ENCODE results near the gene BAMBI.
A peak's percentile ranks its signal among the peaks of the same experiment; 100 is the strongest.

The BAMBI gene

DNA sequence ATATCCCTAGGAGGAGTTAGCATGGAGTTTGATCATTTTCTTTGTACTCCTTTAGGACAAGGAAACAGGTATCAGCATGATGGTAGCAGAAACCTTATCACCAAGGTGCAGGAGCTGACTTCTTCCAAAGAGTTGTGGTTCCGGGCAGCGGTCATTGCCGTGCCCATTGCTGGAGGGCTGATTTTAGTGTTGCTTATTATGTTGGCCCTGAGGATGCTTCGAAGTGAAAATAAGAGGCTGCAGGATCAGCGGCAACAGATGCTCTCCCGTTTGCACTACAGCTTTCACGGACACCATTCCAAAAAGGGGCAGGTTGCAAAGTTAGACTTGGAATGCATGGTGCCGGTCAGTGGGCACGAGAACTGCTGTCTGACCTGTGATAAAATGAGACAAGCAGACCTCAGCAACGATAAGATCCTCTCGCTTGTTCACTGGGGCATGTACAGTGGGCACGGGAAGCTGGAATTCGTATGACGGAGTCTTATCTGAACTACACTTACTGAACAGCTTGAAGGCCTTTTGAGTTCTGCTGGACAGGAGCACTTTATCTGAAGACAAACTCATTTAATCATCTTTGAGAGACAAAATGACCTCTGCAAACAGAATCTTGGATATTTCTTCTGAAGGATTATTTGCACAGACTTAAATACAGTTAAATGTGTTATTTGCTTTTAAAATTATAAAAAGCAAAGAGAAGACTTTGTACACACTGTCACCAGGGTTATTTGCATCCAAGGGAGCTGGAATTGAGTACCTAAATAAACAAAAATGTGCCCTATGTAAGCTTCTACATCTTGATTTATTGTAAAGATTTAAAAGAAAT, 4.8 kb downstream of the BAMBI start:
- DNase-seq (ENCODE audit: low read depth, low spot score), result no peak
- TF ChIP-seq ZNF274 (IDR thresholded peaks at IDR 0.05; ENCODE audit: low read depth, low read length) (no peak), SUZ12 (IDR thresholded peaks at IDR 0.05; ENCODE audit: extremely low read depth, insufficient read depth, insufficient read length) (no peak), YY1 (IDR thresholded peaks at IDR 0.05; ENCODE audit: insufficient read depth, insufficient read length) (no peak)
- H3K4me3 ChIP-seq (ENCODE audit: insufficient read length, low read depth), result peak overlapping the region; percentile 2
- H3K9ac ChIP-seq (ENCODE audit: insufficient read length, low read depth), result no peak overlapping the region
- no peaks in the 10 kb centered on the region for H3K9me3 ChIP-seq (ENCODE audit: insufficient read depth, low read length)
- no peaks in the 10 kb centered on the region for H3K4me1 ChIP-seq (ENCODE audit: insufficient read depth, insufficient read length)
- H3K27me3 ChIP-seq (ENCODE audit: insufficient read depth, insufficient read length), result no peaks in the 10 kb centered on the region
- H3K36me3 ChIP-seq (ENCODE audit: insufficient read depth, insufficient read length, low read length), result peaks cover 63% of the 10 kb centered on the region

DNA sequence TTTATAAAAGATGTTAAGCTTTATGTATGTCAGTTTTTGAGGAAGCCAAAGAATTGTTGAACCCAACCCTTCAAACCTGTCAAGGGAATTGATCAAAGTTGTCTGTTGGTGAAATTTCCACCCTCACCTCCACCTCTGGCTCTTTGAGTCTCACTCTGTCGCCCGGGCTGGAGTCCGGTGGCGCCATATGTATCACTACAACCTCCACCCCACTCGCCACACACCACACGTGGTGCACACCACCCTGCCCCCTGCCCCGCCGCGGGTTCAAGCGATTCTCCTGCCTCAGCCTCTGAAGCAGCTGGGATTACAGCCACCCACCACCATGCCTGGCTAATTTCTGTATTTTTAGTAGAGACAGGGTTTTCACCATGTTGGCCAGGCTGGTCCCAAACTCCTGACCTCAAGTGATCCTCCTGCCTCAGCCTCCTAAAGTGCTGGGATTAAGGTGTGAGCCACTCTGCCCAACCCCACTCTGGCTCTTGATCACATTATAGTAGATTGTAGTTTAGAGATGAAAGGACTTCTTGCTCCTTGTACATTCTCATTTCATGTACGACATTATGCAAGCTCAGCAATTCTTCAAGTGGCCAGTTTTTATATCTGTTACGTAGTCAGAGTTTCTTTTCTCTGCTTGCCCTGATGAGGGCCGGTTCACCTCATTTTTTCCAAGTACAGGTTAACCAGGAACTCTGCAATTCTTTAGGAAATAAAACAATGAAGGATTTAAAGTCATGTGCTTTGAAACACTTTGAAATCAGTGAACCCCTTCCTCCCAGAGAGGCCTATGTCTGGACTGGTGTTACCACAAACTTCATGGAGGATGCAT, 7.0 kb downstream of the BAMBI start:
- Histone ChIP-seq H3K4me3 (ENCODE audit: insufficient read length, low read depth) (no peak overlapping the region), H3K9me3 (ENCODE audit: insufficient read depth, low read length) (no peaks in the 10 kb centered on the region), H3K27me3 (ENCODE audit: insufficient read depth, insufficient read length) (no peaks in the 10 kb centered on the region), H3K4me1 (ENCODE audit: insufficient read depth, insufficient read length) (no peaks in the 10 kb centered on the region), H3K9ac (ENCODE audit: insufficient read length, low read depth) (no peak overlapping the region), H3K36me3 (ENCODE audit: insufficient read depth, insufficient read length, low read length) (peaks cover 46% of the 10 kb centered on the region)
- TF ChIP-seq YY1 (IDR thresholded peaks at IDR 0.05; ENCODE audit: insufficient read depth, insufficient read length) (no peak), SUZ12 (IDR thresholded peaks at IDR 0.05; ENCODE audit: extremely low read depth, insufficient read depth, insufficient read length) (no peak), ZNF274 (IDR thresholded peaks at IDR 0.05; ENCODE audit: low read depth, low read length) (no peak)
- no peak for DNase-seq (ENCODE audit: low read depth, low spot score)

DNA sequence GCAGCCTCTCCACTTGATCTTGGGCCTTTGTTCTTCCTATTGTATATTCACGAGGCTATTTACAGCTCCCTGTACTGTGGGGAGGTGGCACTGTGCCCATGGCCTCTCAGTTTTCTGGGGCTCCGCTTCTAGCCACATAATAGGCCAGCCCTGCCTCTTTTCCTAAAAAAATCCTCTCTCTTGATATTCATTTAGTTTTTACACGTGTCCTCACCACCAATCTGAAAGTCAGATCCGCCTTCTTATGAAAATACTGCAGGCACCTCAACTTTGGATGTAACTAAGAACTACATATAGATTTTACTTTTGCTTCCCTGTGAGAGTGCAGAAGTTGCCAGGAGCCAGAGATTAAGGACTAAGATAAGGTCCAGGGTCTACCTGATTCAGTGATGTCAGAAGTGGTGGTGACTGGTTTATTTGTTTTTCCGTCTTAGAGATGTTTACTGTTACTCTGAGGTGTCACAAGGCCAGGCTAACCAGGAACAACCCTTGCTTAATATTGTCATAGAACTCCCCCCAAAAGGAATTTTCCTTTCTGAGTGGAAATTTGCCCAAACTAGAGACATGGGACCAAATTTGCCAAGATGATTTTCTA, 7.8 kb downstream of the BAMBI start:
- H3K4me3 ChIP-seq (ENCODE audit: insufficient read length, low read depth), result no peak overlapping the region
- no peaks in the 10 kb centered on the region for H3K9me3 ChIP-seq (ENCODE audit: insufficient read depth, low read length)
- no peak overlapping the region for H3K9ac ChIP-seq (ENCODE audit: insufficient read length, low read depth)
- peaks cover 39% of the 10 kb centered on the region for H3K36me3 ChIP-seq (ENCODE audit: insufficient read depth, insufficient read length, low read length)
- H3K27me3 ChIP-seq (ENCODE audit: insufficient read depth, insufficient read length), result no peaks in the 10 kb centered on the region
- no peaks in the 10 kb centered on the region for H3K4me1 ChIP-seq (ENCODE audit: insufficient read depth, insufficient read length)
- DNase-seq (ENCODE audit: low read depth, low spot score), result no peak
- TF ChIP-seq YY1 (IDR thresholded peaks at IDR 0.05; ENCODE audit: insufficient read depth, insufficient read length), result no peak
- no peak for TF ChIP-seq SUZ12 (IDR thresholded peaks at IDR 0.05; ENCODE audit: extremely low read depth, insufficient read depth, insufficient read length)

DNA sequence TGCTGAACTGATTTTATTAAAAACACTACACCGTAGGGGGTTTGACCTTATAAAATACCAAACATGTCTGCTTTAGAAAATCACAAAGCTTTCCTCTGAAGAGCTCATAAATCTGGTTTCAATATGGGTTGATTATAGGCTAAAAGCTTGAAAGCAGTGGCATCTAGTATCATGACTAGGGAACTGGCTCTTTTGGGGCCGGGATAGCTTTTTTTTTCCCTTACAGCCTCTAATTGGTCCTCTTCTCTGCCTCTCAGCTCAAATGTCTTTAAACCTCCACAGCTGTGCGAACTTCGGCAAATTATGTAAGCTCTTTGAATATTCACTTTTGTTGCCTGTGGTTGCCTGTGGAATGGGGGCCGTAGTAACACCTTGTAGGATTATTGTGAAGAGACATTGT, 8.4 kb downstream of the BAMBI start:
- no peak for DNase-seq (ENCODE audit: low read depth, low spot score)
- no peak for TF ChIP-seq YY1 (IDR thresholded peaks at IDR 0.05; ENCODE audit: insufficient read depth, insufficient read length)
- no peak for TF ChIP-seq ZNF274 (IDR thresholded peaks at IDR 0.05; ENCODE audit: low read depth, low read length)
- no peak for TF ChIP-seq SUZ12 (IDR thresholded peaks at IDR 0.05; ENCODE audit: extremely low read depth, insufficient read depth, insufficient read length)
- no peaks in the 10 kb centered on the region for H3K4me1 ChIP-seq (ENCODE audit: insufficient read depth, insufficient read length)
- H3K9me3 ChIP-seq (ENCODE audit: insufficient read depth, low read length), result no peaks in the 10 kb centered on the region
- H3K27me3 ChIP-seq (ENCODE audit: insufficient read depth, insufficient read length), result no peaks in the 10 kb centered on the region
- peaks cover 33% of the 10 kb centered on the region for H3K36me3 ChIP-seq (ENCODE audit: insufficient read depth, insufficient read length, low read length)
- no peak overlapping the region for H3K9ac ChIP-seq (ENCODE audit: insufficient read length, low read depth)
- H3K4me3 ChIP-seq (ENCODE audit: insufficient read length, low read depth), result no peak overlapping the region

DNA sequence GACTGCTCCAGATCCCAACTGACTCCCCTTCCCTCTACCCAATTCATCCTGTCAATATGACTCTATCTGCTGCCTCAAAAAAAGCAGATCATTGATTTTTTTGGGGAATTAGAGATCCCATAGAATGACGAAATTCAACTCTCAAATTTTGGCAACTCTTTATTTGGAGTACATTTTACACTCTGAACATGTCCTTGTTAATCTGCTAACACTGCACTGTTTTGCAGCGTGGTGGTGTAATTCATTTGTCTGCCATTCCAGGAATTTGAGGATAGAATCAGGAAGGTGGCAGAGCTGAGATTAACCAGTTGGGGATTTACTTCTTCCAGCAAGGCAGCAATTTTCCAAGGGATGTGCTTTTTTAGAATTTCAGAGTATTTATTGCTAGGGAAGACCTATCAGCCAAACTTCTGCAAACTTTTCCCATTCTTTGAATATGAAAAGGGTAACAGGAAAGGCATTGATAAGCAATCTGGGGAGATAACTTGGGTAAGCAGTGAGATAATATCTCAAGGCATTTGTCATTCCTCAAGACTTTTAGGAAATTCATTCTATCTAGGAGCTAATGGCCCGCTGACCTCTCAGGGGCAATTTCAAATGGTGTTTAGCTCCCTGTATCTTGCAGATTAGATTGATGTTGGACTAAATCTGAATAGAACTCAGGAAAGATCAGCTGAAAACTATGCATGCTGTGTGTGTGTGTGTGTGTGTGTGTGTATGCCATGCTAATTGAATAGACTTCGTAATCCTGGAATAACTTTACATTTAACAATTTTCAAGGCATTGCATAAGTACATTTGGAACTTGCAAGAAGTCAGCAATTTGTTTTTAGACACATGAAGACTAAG, 9.7 kb downstream of the BAMBI start:
- no peak for DNase-seq (ENCODE audit: low read depth, low spot score)
- no peaks in the 10 kb centered on the region for H3K4me1 ChIP-seq (ENCODE audit: insufficient read depth, insufficient read length)
- no peaks in the 10 kb centered on the region for H3K27me3 ChIP-seq (ENCODE audit: insufficient read depth, insufficient read length)
- H3K9ac ChIP-seq (ENCODE audit: insufficient read length, low read depth), result no peak overlapping the region
- H3K4me3 ChIP-seq (ENCODE audit: insufficient read length, low read depth), result no peak overlapping the region
- TF ChIP-seq SUZ12 (IDR thresholded peaks at IDR 0.05; ENCODE audit: extremely low read depth, insufficient read depth, insufficient read length) (no peak), YY1 (IDR thresholded peaks at IDR 0.05; ENCODE audit: insufficient read depth, insufficient read length) (no peak), ZNF274 (IDR thresholded peaks at IDR 0.05; ENCODE audit: low read depth, low read length) (no peak)
- peaks cover 19% of the 10 kb centered on the region for H3K36me3 ChIP-seq (ENCODE audit: insufficient read depth, insufficient read length, low read length)
- no peaks in the 10 kb centered on the region for H3K9me3 ChIP-seq (ENCODE audit: insufficient read depth, low read length)

DNA sequence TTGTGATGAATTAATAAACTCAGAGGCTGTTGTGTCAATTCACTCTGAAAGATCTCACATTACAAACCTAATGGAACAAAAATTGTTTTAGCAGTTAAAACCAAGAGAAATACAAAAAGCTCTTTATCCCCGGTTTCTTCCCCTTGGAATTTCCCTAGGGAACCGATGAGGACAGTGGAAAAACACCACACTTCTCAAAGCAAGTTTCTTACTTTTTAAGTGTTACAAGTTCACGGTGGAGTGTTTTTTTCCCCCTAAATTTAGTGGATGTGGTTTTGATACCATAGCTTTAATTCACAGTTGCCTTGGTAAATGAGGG, 10.3 kb downstream of the BAMBI start:
- no peaks in the 10 kb centered on the region for H3K9me3 ChIP-seq (ENCODE audit: insufficient read depth, low read length)
- no peak overlapping the region for H3K9ac ChIP-seq (ENCODE audit: insufficient read length, low read depth)
- H3K4me3 ChIP-seq (ENCODE audit: insufficient read length, low read depth), result no peak overlapping the region
- DNase-seq (ENCODE audit: low read depth, low spot score), result no peak
- H3K36me3 ChIP-seq (ENCODE audit: insufficient read depth, insufficient read length, low read length), result peaks cover 13% of the 10 kb centered on the region
- no peaks in the 10 kb centered on the region for H3K4me1 ChIP-seq (ENCODE audit: insufficient read depth, insufficient read length)
- H3K27me3 ChIP-seq (ENCODE audit: insufficient read depth, insufficient read length), result no peaks in the 10 kb centered on the region
- no peak for TF ChIP-seq SUZ12 (IDR thresholded peaks at IDR 0.05; ENCODE audit: extremely low read depth, insufficient read depth, insufficient read length)
- TF ChIP-seq YY1 (IDR thresholded peaks at IDR 0.05; ENCODE audit: insufficient read depth, insufficient read length), result no peak
- no peak for TF ChIP-seq ZNF274 (IDR thresholded peaks at IDR 0.05; ENCODE audit: low read depth, low read length)

All from NT2/D1 (cell line).